ENCODE measurements around the gene ADISSP.

DNA sequence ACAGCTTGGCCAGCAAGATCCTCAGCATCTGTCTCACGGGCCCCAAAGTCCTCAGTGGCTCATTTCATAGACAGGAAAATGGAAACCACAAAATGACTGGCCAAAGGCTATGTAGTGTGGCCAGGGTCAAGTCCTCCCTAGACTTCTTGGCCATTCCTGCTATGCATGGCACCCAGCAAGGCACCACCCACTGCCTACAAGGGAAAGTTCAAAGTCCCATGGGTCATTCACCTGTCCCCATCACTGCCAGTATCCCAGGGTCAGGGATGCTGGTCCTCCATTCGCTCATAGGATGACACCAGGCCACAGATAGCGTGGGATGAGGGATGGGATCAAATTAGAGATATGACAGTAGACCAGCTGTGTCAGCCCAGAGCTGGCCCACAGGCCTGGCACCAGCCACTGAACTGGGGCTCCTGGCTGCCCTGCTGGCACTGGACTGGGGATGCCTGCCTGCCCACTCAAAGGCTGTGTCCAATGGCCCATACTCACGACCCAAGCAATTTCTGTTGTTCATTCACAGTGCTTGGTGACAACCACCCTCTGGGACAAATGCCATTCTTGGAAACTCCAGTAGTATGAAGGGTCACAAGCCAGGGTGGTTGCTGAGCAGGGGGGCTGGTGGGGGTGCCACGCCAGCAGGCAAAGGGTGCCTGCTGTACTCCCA, 11.6 kb downstream of the ADISSP start:
- TF ChIP-seq POLR2AphosphoS5 (IDR thresholded peaks at IDR 0.05) = no peak
- TF ChIP-seq CTCF (IDR thresholded peaks at IDR 0.05 in 8 of 11, conservative IDR thresholded peaks at IDR 0.05 in 3 of 11) = no peak
